Ureter (tissue), 1 donor: ENCODE data around the gene ZNF554. TPM values are rescaled to one million over a fixed set of nuclear protein-coding genes. Genes with fewer than 3 reads are reported as not detected.
"Not testable (repeated sequence)": the region's sequence is repeated elsewhere in the genome, so short reads cannot be mapped to it uniquely, and the experiment has no call there.

ENCODE experiments used
- DNase-seq: peaks from one replicate; pipeline ENCODE4 v3.0.0-alpha.2; 2020; ENCODE audit warnings: low spot score
- total RNA-seq: library from RNA; stranded (reverse); gene quantifications from one replicate; pipeline ENCODE4 v1.2.4, GENCODE V29; 2023
- donor health status: DM: yes; HTN: yes; CAD: no.

The ZNF554 gene
- total RNA-seq, 1 donor from 2014 or later, result 6.1 TPM

DNA sequence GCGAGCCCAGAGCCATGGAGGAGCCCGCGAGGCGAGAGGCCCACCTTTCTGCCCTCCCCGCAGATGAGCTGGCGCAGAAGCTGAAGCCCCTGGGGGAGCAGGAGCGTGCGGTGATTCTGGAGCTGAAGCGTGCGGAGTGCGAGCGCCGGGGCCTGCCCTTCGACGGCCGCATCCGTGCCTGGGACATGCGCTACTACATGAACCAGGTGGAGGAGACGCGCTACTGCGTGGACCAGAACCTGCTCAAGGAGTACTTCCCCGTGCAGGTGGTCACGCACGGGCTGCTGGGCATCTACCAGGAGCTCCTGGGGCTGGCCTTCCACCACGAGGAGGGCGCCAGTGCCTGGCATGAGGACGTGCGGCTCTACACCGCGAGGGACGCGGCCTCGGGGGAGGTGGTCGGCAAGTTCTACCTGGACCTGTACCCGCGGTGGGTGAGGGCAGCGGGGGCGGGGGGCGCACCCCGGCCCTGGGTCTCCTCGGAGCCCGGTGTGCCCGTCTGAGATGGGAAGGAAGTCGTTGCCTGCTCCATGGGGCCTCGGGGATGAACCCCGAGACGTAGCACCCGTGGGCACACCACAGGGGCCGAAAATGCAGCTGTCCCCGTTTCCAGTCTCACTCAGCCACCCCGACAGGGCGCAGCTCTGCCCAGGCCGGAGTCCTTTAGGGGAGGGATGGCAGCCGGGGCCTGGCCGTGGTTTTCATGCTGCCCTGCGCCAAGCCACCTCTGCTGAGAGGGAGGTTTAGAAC is 12.1 kb upstream of the ZNF554 start:
- no peak for DNase-seq

- no peak for DNase-seq
Observed at GRCh38 chr19:2808129-2808941, 11.3 kb upstream of the ZNF554 start.

- DNase-seq, result no peak
Observed at GRCh38 chr19:2809387-2810140, 10.1 kb upstream of the ZNF554 start.

- no peak for DNase-seq
Observed at GRCh38 chr19:2810141-2811091, 9.3 kb upstream of the ZNF554 start.

GRCh38 chr19:2811221-2811722 is 8.4 kb upstream of the ZNF554 start:
- no peak for DNase-seq

DNA sequence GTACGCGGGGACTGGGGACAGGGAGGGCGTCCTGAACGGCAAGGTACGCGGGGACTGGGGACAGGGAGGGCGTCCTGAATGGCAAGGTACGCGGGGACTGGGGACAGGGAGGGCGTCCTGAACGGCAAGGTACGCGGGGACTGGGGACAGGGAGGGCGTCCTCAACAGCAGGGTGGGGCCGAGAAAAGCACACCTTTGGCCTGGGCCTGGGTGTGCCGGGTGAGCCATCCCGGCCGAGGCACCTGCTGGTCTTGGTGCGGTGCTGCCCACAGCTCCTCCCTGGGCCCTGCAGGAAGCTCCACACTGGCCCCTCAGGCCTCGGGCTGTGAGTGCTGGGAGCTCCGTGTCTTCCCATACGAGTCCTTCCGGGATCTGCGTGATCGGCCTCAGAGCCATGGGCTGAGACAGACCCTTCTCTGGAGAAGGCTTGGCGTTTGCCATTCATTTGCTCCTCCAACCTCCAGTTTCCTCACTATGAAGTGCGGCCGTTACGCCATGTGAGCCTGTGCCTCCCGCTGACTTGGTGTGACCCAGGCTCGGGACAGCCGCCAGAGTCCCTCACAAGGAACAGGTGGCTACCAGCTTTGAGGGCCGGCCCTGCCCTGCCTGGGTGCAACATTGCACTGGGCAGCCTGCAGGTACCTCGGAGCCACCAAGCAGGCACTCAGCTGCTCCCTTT is 7.8 kb upstream of the ZNF554 start:
- no peak for DNase-seq

DNA sequence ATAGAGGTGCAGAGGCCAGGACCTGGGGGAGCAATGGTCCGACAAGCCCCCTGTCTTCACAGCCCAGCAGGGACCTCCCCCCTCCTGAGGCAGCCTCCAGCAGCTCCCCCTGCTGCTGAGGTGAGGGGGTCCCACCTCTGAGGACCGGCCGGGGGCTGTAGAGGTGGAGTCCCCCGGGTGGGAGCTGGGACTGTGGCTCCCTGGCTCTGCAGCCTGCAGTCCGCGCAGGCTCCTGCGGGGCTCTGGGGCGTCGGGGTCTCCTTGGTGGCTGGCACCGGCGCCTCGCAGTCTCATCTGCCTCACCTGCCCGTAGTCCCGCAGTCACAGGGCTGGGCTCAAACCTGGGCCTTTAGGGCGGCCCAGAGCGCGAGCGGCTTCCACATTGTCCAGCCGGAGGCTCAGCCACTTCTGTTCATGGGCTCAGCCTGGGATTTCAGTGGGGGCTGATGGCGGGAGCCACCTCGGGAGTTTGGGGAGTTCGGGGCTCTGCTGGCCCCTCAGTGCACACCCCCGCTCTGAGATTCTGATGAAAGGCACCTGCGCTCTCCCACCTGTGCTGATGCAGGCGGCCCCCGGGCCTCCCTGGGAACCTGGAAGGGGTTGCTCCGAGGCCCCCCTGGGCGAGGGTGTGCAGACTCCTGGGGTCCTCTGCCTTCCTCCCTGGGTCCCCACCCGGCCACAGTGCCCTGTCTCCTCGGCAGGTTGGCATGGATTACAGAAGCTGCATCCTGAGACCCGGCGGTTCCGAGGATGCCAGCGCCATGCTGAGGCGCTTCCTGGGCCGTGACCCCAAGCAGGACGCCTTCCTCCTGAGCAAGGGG is 7.0 kb upstream of the ZNF554 start:
- DNase-seq, result no peak

DNA sequence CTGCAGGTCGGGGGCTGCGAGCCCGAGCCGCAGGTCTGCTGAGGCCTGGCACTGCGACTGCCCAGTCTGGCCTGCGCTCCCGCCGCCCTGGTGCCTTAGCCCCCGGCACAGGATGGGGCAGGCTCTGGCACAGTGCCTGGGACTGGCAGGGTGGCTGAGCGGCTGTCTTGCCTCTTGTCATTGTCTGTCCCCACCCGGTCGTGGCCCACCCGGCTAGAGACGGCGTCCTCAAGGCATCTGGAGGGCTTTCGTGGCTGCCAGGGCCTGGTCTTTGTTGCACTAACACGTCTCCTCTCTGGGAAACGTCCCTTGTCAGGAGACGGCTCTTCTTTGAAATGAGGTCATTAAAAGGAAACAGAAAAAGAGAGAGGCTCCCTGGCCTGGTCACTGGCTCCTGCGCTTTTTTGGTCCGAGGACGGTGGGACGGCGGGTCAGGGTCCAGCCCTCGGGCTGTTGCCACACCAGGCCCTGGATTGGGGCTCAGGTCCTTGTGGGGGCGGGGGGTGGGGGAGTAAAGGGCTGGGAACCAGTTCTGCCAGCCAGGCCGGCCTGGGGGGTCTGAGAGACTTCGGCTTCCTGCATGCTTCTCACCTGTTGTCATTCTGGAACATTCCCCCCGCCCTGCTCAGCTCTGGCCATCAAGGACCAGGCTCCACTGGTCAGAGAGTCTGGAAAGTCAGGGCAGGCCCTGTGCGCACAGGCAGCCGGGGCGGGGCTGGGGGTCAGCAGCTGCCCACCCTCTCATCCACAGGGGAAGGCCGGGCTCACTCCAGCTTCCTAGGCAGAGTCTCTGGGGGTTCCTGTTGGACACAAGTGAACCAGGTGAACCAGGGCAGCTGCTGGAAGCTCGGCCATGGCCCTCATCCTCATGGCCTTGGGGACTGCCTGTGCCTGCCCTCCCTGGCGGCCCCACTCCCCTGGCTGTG is 6.2 kb upstream of the ZNF554 start:
- DNase-seq, result no peak

- no peak for DNase-seq
Observed at GRCh38 chr19:2814426-2814825, 5.2 kb upstream of the ZNF554 start.

DNA sequence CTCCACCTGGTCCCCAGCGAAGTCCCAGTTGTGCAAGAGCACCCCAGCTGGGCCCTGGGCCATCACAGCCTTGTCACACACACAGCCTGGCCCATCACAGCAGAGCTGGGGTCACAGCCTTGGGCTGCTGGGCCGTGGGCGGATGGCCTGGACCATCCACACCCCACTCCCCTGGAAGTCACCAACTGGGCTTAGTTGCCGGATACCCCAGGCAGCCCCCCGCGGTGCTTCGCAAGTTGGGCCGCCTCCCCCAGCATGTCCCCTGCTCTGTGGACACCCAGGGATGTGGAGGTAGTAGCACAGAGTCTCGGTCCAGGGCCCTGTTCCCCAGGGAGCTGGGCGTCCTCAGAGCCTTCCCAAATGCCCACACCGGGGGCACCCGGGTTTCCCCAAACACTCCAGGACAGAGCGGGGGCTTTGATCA is 4.5 kb upstream of the ZNF554 start:
- DNase-seq, result no peak

GRCh38 chr19:2815923-2816322 is 3.7 kb upstream of the ZNF554 start:
- DNase-seq, result no peak

DNA sequence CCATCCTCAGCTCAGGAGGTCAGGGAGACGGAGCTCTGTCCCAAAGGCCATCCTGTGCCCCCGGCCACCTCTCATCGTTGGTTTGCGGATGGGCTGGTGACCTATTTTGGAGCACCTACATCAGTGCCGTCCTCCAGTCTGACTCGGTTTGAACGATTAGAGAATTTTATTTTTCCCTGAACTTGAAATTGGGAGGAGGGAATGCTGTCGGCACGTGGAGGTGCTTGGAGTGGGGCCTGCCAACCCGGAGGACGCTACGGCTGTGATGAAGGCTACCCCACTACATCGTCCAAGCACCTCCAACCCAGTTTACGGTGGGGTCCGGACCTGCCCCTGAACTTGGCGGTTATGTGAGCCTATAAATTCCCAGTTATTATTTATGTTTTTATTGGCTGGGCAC is 3.0 kb upstream of the ZNF554 start:
- DNase-seq, result no peak

DNA sequence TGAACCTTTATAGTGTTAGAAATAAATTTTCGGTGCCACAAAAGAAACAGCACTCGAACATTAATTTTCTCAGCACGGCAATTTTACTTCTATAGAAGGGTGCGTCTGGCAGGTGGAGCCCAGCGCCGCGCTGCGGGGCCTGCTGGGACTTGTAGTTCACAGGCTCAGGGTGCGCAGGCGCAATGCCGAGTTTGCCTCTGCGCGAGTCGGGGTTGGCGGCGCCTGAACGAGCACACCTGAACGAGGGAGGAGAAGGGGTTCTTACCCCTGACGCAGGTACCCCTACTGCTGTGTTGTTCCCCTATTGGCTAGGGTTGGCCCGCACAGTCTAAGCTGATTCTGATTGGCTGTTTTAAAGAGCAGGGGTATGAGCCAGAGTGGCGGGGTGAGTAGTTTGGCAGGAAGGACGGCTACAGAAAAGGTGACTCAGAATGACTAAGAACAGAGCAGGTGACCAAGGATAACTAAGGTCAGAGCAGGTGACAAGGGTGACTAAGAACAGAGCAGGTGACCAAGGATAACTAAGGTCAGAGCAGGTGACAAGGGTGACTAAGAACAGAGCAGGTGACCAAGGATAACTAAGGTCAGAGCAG is 2.3 kb upstream of the ZNF554 start:
- DNase-seq, result not testable (repeated sequence)

GRCh38 chr19:2820112-2820702 is 539 bp downstream of the ZNF554 start:
- no peak for DNase-seq

- DNase-seq, result no peak
Observed at GRCh38 chr19:2822846-2823245, 3.2 kb downstream of the ZNF554 start.

DNA sequence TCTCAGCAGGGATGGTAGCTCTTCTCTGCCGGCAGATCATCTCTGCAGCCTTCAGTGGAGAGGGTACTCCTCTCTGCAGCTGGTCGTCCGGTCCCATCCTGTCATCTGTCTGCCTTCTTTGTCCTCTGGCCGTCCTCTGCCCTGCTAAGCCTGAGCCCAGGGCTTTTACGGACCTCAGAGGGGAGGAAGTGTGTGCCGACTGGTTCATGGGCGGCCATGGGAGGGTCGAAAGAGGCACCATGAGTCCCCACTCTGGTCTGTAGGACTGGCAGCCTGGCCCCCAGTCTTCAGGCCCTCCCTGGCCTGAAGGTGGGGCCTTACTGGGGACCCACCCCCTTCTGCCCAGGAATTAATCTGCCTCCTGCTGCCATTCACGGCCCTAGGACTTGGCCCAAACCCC is 4.0 kb downstream of the ZNF554 start:
- DNase-seq, result no peak

GRCh38 chr19:2824129-2824528 is 4.5 kb downstream of the ZNF554 start:
- no peak for DNase-seq

DNA sequence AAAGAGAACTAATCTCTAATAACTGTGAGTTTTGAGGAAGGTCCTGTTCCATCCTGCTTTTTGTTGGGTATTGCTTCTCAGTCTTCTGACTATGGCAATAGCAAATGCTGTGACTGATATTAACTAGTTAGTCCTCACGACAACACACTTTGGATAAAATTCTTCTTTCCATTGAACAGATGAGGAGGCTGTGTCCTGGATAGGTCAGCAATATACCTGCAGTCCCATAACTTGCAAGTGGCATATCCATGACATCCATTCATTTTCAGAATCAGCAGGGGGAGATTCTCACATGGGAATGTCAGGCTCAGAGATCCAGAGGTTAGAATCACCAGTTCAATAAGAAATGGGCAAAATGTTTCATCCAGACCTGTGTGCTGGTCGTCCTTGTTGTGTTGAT is 7.4 kb downstream of the ZNF554 start:
- no peak for DNase-seq
